NOMO-1 (cell line): ENCODE results near the gene MGMT.

Source experiments
- DNase-seq, 2 experiments: peaks; one replicate each; lab custom pipeline; 2025; ENCODE audit not compliant: unreplicated experiment in 2 of 2; lab: John Stamatoyannopoulos, UW

MGMT gene

GRCh38 chr10:129516846-129517679 lies 50.0 kb downstream of the MGMT start:
- no peak for DNase-seq

GRCh38 chr10:129517680-129518057 lies 50.6 kb downstream of the MGMT start:
- DNase-seq = no peak

- DNase-seq = no peak
These were observed 51.8 kb downstream of the MGMT start for GRCh38 chr10:129518793-129519192.

GRCh38 chr10:129520440-129521080 lies 53.5 kb downstream of the MGMT start:
- no peak for DNase-seq

GRCh38 chr10:129521161-129522025 lies 54.4 kb downstream of the MGMT start:
- DNase-seq = no peak

- DNase-seq = no peak
These were observed 55.1 kb downstream of the MGMT start for GRCh38 chr10:129522041-129522585.

GRCh38 chr10:129523031-129523722 lies 56.1 kb downstream of the MGMT start:
- DNase-seq = no peak

- no peak for DNase-seq
These were observed 56.8 kb downstream of the MGMT start for GRCh38 chr10:129523723-129524316.

GRCh38 chr10:129524936-129525335 lies 57.9 kb downstream of the MGMT start:
- no peak for DNase-seq

GRCh38 chr10:129525401-129525801 lies 58.4 kb downstream of the MGMT start:
- no peak for DNase-seq

- no peak for DNase-seq
These were observed 59.9 kb downstream of the MGMT start for GRCh38 chr10:129526943-129527342.

GRCh38 chr10:129528376-129528978 lies 61.4 kb downstream of the MGMT start:
- no peak for DNase-seq

GRCh38 chr10:129530581-129530980 lies 63.5 kb downstream of the MGMT start:
- no peak for DNase-seq

- no peak for DNase-seq
These were observed 64.3 kb downstream of the MGMT start for GRCh38 chr10:129531195-129531968.

- no peak for DNase-seq
These were observed 65.1 kb downstream of the MGMT start for GRCh38 chr10:129531969-129532660.

- DNase-seq = no peak
These were observed 65.8 kb downstream of the MGMT start for GRCh38 chr10:129532838-129533237.

- DNase-seq = no peak
These were observed 66.2 kb downstream of the MGMT start for GRCh38 chr10:129533281-129533680.

- DNase-seq = no peak
These were observed 67.8 kb downstream of the MGMT start for GRCh38 chr10:129534826-129535225.
